Coronary artery (tissue), 2 donors: ENCODE results near the gene GABBR2.

Source experiments
- DNase-seq: peaks from one replicate; pipeline ENCODE4 v3.0.0-alpha.2; 2017; ENCODE audit warnings: low spot score
- H3K27ac ChIP-seq, 2 donors: fragments of 200-600 bp; sonication (generic); one replicate each; pipeline ENCODE4 v1.5.1; 2016 to 2019
- H3K4me3 ChIP-seq: fragments of 200-600 bp; sonication (generic); 2 replicates; pipeline ENCODE4 v1.5.1; 2016; ENCODE audit warnings: mild to moderate bottlenecking, moderate library complexity
- TF ChIP-seq, protein P1 (sequence below): fragments of 200-600 bp; sonication (generic); IDR thresholded peaks from one replicate; pipeline ENCODE4 v1.5.1; 2019; ENCODE audit warnings: antibody characterized with exemption

The GABBR2 gene

GRCh38 chr9:98637381-98637780 is 71.4 kb downstream of the GABBR2 start:
- DNase-seq, result no peak
- TF ChIP-seq, protein P1, sequence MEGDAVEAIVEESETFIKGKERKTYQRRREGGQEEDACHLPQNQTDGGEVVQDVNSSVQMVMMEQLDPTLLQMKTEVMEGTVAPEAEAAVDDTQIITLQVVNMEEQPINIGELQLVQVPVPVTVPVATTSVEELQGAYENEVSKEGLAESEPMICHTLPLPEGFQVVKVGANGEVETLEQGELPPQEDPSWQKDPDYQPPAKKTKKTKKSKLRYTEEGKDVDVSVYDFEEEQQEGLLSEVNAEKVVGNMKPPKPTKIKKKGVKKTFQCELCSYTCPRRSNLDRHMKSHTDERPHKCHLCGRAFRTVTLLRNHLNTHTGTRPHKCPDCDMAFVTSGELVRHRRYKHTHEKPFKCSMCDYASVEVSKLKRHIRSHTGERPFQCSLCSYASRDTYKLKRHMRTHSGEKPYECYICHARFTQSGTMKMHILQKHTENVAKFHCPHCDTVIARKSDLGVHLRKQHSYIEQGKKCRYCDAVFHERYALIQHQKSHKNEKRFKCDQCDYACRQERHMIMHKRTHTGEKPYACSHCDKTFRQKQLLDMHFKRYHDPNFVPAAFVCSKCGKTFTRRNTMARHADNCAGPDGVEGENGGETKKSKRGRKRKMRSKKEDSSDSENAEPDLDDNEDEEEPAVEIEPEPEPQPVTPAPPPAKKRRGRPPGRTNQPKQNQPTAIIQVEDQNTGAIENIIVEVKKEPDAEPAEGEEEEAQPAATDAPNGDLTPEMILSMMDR, result no peak
- H3K27ac ChIP-seq, result no peak overlapping the region
- H3K4me3 ChIP-seq, result no peak overlapping the region

DNA sequence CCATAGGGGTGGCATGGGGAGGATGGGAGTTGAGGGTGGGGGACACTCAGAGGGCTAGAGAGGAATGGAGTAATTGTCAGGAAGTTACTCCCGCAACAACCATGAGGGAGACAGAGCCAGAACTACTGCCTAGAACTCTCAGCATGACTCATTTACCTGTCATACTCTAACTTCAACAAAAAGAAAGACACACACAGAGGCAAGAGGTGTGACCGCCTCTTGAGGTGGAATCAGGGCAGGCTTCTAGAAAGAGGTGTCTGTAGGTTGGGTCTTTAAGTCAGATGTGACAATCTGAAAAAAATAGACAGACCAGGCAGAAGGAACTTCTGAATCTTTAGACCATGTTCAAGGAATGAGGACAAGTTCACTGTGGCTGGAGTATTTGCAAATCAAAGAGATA is 73.4 kb downstream of the GABBR2 start:
- DNase-seq, result no peak
- TF ChIP-seq, protein P1, result no peak
- Histone ChIP-seq H3K4me3 (no peak overlapping the region), H3K27ac (no peak overlapping the region)

- TF ChIP-seq, protein P1, result no peak
- no peak for DNase-seq
- H3K27ac ChIP-seq, result no peak overlapping the region
- H3K4me3 ChIP-seq, result no peak overlapping the region
Observed at GRCh38 chr9:98634685-98635336, 73.9 kb downstream of the GABBR2 start.

GRCh38 chr9:98632839-98633238 is 75.9 kb downstream of the GABBR2 start:
- TF ChIP-seq, protein P1, result no peak
- no peak overlapping the region for H3K27ac ChIP-seq
- H3K4me3 ChIP-seq, result no peak overlapping the region
- DNase-seq, result no peak

DNA sequence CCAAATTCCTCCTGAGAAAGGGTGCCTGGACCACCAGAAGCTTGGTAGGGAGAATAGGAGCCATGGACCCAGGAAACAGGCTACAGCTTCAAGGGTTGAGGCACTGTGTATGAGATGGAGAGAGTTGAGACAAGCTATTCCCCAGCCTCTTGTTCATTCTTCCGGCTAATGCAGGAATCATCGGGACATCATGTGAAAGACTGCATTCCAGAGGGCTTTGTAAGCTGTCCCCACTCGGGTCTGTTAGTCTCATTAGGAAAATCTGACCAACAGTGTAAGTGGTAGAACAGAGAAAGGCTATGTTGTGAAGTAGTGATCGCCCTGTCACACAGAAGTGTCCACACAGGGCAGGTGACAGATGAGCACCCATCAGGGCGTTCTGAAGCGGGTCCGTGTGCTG is 81.4 kb downstream of the GABBR2 start:
- Histone ChIP-seq H3K4me3 (no peak overlapping the region), H3K27ac (no peak overlapping the region)
- TF ChIP-seq, protein P1, result no peak
- DNase-seq, result no peak

GRCh38 chr9:98625728-98626127 is 83.0 kb downstream of the GABBR2 start:
- Histone ChIP-seq H3K4me3 (no peak overlapping the region), H3K27ac (no peak overlapping the region)
- DNase-seq, result no peak
- TF ChIP-seq, protein P1, result no peak

DNA sequence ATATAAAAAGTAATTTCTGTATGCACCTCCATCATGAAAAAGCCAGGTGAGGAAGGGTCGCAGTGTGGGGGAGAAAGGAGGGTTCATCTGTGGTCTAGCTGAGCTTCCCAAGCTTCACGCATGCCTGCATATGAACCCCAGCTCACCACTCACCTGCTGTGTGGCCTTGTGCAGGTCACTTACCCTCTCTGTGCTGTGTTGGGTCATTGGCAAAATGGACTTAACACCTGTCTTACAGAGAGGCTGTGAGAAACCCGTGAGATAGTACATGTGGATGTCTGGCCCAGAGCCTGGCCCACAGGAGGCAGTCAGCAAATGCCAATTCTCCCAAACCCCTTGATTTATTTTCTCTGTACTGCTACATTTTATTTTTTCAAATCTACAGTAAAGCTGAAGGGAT is 88.9 kb downstream of the GABBR2 start:
- TF ChIP-seq, protein P1, result no peak
- Histone ChIP-seq H3K27ac (no peak overlapping the region), H3K4me3 (no peak overlapping the region)

More for the DNA sequence above, 88.9 kb downstream of the GABBR2 start:
- DNase-seq, result no peak
